ENCODE data around the gene TNFRSF13B. TPM values are rescaled to one million over a fixed set of nuclear protein-coding genes. Genes with fewer than 3 reads are reported as not detected.
"Not testable (repeated sequence)": the region's sequence is repeated elsewhere in the genome, so short reads cannot be mapped to it uniquely, and the experiment has no call there.

TNFRSF13B gene
- total RNA-seq, 1 experiment from 2014 or later, result 0.28 TPM

- no peak overlapping the region for H2AFZ ChIP-seq (ENCODE audit: low read length)
- no peak overlapping the region for H3K23ac ChIP-seq (ENCODE audit: insufficient read length, low read depth, low read length)
- no peak overlapping the region for H3K27ac ChIP-seq (ENCODE audit: insufficient read length, low read depth, low read length)
- H2BK120ac ChIP-seq (ENCODE audit: low read depth, low read length, poor library complexity, severe bottlenecking), result no peak overlapping the region
- no peaks in the 10 kb centered on the region for H4K20me1 ChIP-seq (ENCODE audit: control insufficient read depth, insufficient read depth, insufficient read length)
- no peaks in the 10 kb centered on the region for H3K9me3 ChIP-seq (ENCODE audit: control insufficient read depth, low read depth, low read length)
- no peak overlapping the region for H4K5ac ChIP-seq (ENCODE audit: insufficient read length, low read depth, low read length)
- no peak overlapping the region for H3K4me3 Mint-ChIP-seq
- no peaks in the 10 kb centered on the region; the same call in none of the 2 replicates for H3K27me3 Mint-ChIP-seq (ENCODE audit: low read depth)
- H3K27me3 ChIP-seq (ENCODE audit: insufficient read depth, low read length), result no peaks in the 10 kb centered on the region
- H3K4me1 Mint-ChIP-seq, result peaks cover 0 to 6% of the 10 kb centered on the region in 2 experiments; a peak in 1 of 4 replicates
- H3K4me1 ChIP-seq (ENCODE audit: insufficient read depth, low read length), result no peaks in the 10 kb centered on the region
- H2AK5ac ChIP-seq (ENCODE audit: insufficient read length, low read length), result no peak overlapping the region
- TF ChIP-seq, protein P1, sequence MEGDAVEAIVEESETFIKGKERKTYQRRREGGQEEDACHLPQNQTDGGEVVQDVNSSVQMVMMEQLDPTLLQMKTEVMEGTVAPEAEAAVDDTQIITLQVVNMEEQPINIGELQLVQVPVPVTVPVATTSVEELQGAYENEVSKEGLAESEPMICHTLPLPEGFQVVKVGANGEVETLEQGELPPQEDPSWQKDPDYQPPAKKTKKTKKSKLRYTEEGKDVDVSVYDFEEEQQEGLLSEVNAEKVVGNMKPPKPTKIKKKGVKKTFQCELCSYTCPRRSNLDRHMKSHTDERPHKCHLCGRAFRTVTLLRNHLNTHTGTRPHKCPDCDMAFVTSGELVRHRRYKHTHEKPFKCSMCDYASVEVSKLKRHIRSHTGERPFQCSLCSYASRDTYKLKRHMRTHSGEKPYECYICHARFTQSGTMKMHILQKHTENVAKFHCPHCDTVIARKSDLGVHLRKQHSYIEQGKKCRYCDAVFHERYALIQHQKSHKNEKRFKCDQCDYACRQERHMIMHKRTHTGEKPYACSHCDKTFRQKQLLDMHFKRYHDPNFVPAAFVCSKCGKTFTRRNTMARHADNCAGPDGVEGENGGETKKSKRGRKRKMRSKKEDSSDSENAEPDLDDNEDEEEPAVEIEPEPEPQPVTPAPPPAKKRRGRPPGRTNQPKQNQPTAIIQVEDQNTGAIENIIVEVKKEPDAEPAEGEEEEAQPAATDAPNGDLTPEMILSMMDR (conservative IDR thresholded peaks at IDR 0.05), result no peak
- no peak overlapping the region for H2BK15ac ChIP-seq (ENCODE audit: low read depth, low read length)
- H3K14ac ChIP-seq (ENCODE audit: insufficient read depth, low read length), result no peak overlapping the region
- H4K8ac ChIP-seq (replicated peaks; ENCODE audit: insufficient read length, low read depth, low read length), result no peak overlapping the region
- no peak overlapping the region for H2BK20ac ChIP-seq (ENCODE audit: low read depth, low read length, poor library complexity, severe bottlenecking)
- no peak overlapping the region for H3K4ac ChIP-seq (ENCODE audit: low read depth, low read length)
- no peak for DNase-seq
- no peak overlapping the region for H3K4me2 ChIP-seq (ENCODE audit: insufficient read depth, insufficient read length, low read length)
- no peak overlapping the region for H3K56ac ChIP-seq (ENCODE audit: insufficient read length, low read depth, low read length)
- H3K79me2 ChIP-seq (ENCODE audit: insufficient read depth, low read length), result no peaks in the 10 kb centered on the region
- no peak overlapping the region for H2BK5ac ChIP-seq (ENCODE audit: insufficient read length, low read length)
- no peak overlapping the region for H3K27ac Mint-ChIP-seq
- H3K79me1 ChIP-seq (ENCODE audit: insufficient read depth, low read depth, low read length, poor library complexity, severe bottlenecking), result no peaks in the 10 kb centered on the region
- no peak overlapping the region for H2BK12ac ChIP-seq (ENCODE audit: insufficient read length, low read depth, low read length)
- no peaks in the 10 kb centered on the region for H3K23me2 ChIP-seq (ENCODE audit: insufficient read length, low read depth, low read length, poor library complexity, severe bottlenecking)
- H3K9me3 Mint-ChIP-seq, result peaks cover 25 to 28% of the 10 kb centered on the region in 2 experiments
- no peak overlapping the region for H4K91ac ChIP-seq (ENCODE audit: insufficient read length, low read depth, low read length)
- peaks cover 3 to 11% (median 3%) of the 10 kb centered on the region in 3 experiments; a peak in 5 of 7 replicates for H3K36me3 Mint-ChIP-seq (ENCODE audit: insufficient read depth in 1 of 3, low read depth in 3 of 3)
- no peak overlapping the region for H3K18ac ChIP-seq (ENCODE audit: insufficient read length, low read depth, low read length)
- no peak overlapping the region for H3K9ac ChIP-seq (ENCODE audit: extremely low read depth, insufficient read length, low read length)
- no CpG with 5 or more reads among the region's 3 CpGs for WGBS (ENCODE audit: extremely low coverage, insufficient read length, low lambda C conversion rate)
- no peak overlapping the region for H3T11ph ChIP-seq (ENCODE audit: low read length)
Measured at GRCh38 chr17:16961792-16962191, 10.1 kb downstream of the TNFRSF13B start.

- H3K9me3 Mint-ChIP-seq, result peaks cover 25 to 31% of the 10 kb centered on the region in 2 experiments
- not testable (repeated sequence) for H4K5ac ChIP-seq (ENCODE audit: insufficient read length, low read depth, low read length); H2BK12ac ChIP-seq (ENCODE audit: insufficient read length, low read depth, low read length); H3K18ac ChIP-seq (ENCODE audit: insufficient read length, low read depth, low read length); H3K4me2 ChIP-seq (ENCODE audit: insufficient read depth, insufficient read length, low read length); H2BK120ac ChIP-seq (ENCODE audit: low read depth, low read length, poor library complexity, severe bottlenecking); H3K27me3 Mint-ChIP-seq (ENCODE audit: low read depth); H4K91ac ChIP-seq (ENCODE audit: insufficient read length, low read depth, low read length); H3K4me1 Mint-ChIP-seq; H4K8ac ChIP-seq (replicated peaks; ENCODE audit: insufficient read length, low read depth, low read length); H3K56ac ChIP-seq (ENCODE audit: insufficient read length, low read depth, low read length); DNase-seq; H2AK5ac ChIP-seq (ENCODE audit: insufficient read length, low read length); H3K9ac ChIP-seq (ENCODE audit: extremely low read depth, insufficient read length, low read length); H3K4me1 ChIP-seq (ENCODE audit: insufficient read depth, low read length); H3K27me3 ChIP-seq (ENCODE audit: insufficient read depth, low read length); H3K14ac ChIP-seq (ENCODE audit: insufficient read depth, low read length); H3K23ac ChIP-seq (ENCODE audit: insufficient read length, low read depth, low read length); H3T11ph ChIP-seq (ENCODE audit: low read length); H3K27ac ChIP-seq (ENCODE audit: insufficient read length, low read depth, low read length); H3K9me3 ChIP-seq (ENCODE audit: control insufficient read depth, low read depth, low read length); H2BK20ac ChIP-seq (ENCODE audit: low read depth, low read length, poor library complexity, severe bottlenecking); H3K79me2 ChIP-seq (ENCODE audit: insufficient read depth, low read length); H2AFZ ChIP-seq (ENCODE audit: low read length); H3K27ac Mint-ChIP-seq; H3K23me2 ChIP-seq (ENCODE audit: insufficient read length, low read depth, low read length, poor library complexity, severe bottlenecking); H3K4ac ChIP-seq (ENCODE audit: low read depth, low read length); H3K79me1 ChIP-seq (ENCODE audit: insufficient read depth, low read depth, low read length, poor library complexity, severe bottlenecking); H2BK5ac ChIP-seq (ENCODE audit: insufficient read length, low read length); H2BK15ac ChIP-seq (ENCODE audit: low read depth, low read length); H4K20me1 ChIP-seq (ENCODE audit: control insufficient read depth, insufficient read depth, insufficient read length); H3K4me3 Mint-ChIP-seq
- H3K36me3 Mint-ChIP-seq (ENCODE audit: insufficient read depth in 1 of 3, low read depth in 3 of 3), result peaks cover 3 to 11% (median 3%) of the 10 kb centered on the region in 3 experiments; a peak in 5 of 7 replicates
- no CpG with 5 or more reads among the region's 2 CpGs for WGBS (ENCODE audit: extremely low coverage, insufficient read length, low lambda C conversion rate)
Measured at GRCh38 chr17:16961022-16961421, 10.9 kb downstream of the TNFRSF13B start.

Measured in H9 (cell line).